ENCODE measurements around the gene FNBP1.

GRCh38 chr9:129866394-129867135, 176.4 kb downstream of the FNBP1 start:
- TF ChIP-seq CTCF (IDR thresholded peaks at IDR 0.05) (no peak), POLR2AphosphoS5 (IDR thresholded peaks at IDR 0.05; ENCODE audit: insufficient read depth in 1 of 2, low read depth in 1 of 2) (no peak)

Measured in vagina (tissue), 2 donors.